ENCODE results near the gene UBA1. TPM values are rescaled to one million over a fixed set of nuclear protein-coding genes. Genes with fewer than 3 reads are reported as not detected.

The UBA1 gene
- total and polyA plus RNA-seq, 2 of the 8 experiments (the other 6 are each of a cell fraction or from before 2014, with no cell fraction given), result 313 to 458 TPM

- Histone ChIP-seq H3K23ac (ENCODE audit: insufficient read length) (no peak overlapping the region), H3K27me3 (replicated peaks in 1 of 4; ENCODE audit: control insufficient read depth in 3 of 4, extremely low read depth in 1 of 4, insufficient read depth in 3 of 4, low read length in 3 of 4) (no peaks in the 10 kb centered on the region), H3K79me1 (ENCODE audit: low read depth, low read length) (peaks cover 2% of the 10 kb centered on the region; the same call in 1 of the 2 replicates), H2BK5ac (ENCODE audit: low read depth, low read length) (no peak overlapping the region), H3K23me2 (ENCODE audit: low read depth, low read length) (peaks cover 9% of the 10 kb centered on the region; the same call in 1 of the 2 replicates), H3K4ac (replicated peaks; ENCODE audit: insufficient read length, low read depth, low read length) (no peak overlapping the region), H4K8ac (ENCODE audit: extremely low read depth, insufficient read depth, low read length) (no peak overlapping the region), H3K9me3 (ENCODE audit: insufficient read depth in 2 of 2, low read depth in 1 of 2, low read length in 1 of 2) (no peaks in the 10 kb centered on the region), H3K18ac (ENCODE audit: extremely low read depth, low read length) (no peak overlapping the region), H2AFZ (ENCODE audit: low read length) (no peak overlapping the region), H3K9ac (replicated peaks in 1 of 4; ENCODE audit: extremely low read depth in 1 of 4, low read depth in 3 of 4, low read length in 3 of 4) (no peak overlapping the region), H2AK5ac (ENCODE audit: low read depth, low read length) (no peak overlapping the region), H4K91ac (replicated peaks; ENCODE audit: insufficient read length, low read length) (no peak overlapping the region), H3K4me1 (replicated peaks in 1 of 4; ENCODE audit: control insufficient read depth in 3 of 4, insufficient read depth in 4 of 4, low read length in 3 of 4) (peaks cover 0 to 6% (median 2%) of the 10 kb centered on the region in 4 experiments; a peak in 4 of 7 replicates), H3K36me3 (ENCODE audit: control insufficient read depth in 2 of 4, insufficient read depth in 4 of 4, low read length in 3 of 4) (peaks cover 0 to 10% (median 5%) of the 10 kb centered on the region in 4 experiments; a peak in 4 of 8 replicates), H3K56ac (replicated peaks; ENCODE audit: insufficient read length, low read depth, low read length) (no peak overlapping the region), H2BK20ac (ENCODE audit: low read length) (no peak overlapping the region), H3K79me2 (ENCODE audit: control insufficient read depth in 1 of 2, insufficient read depth in 2 of 2, low read length in 2 of 2) (peaks cover 19 to 76% of the 10 kb centered on the region in 2 experiments), H4K20me1 (replicated peaks in 1 of 2; ENCODE audit: control insufficient read depth in 1 of 2, insufficient read depth in 2 of 2, low read length in 2 of 2) (peaks cover 11 to 13% of the 10 kb centered on the region in 2 experiments), H2BK120ac (replicated peaks; ENCODE audit: low read depth, low read length) (no peak overlapping the region), H2BK15ac (ENCODE audit: low read length) (no peak overlapping the region), H4K5ac (ENCODE audit: insufficient read length, low read depth, low read length) (no peak overlapping the region), H3K4me2 (ENCODE audit: insufficient read depth in 1 of 2, low read depth in 2 of 2, low read length in 2 of 2) (peak overlapping the region; percentile 78 to 92), H3K14ac (ENCODE audit: insufficient read length) (no peak overlapping the region), H3K27ac (ENCODE audit: low read depth, low read length) (no peak overlapping the region), H2BK12ac (ENCODE audit: low read depth, low read length) (no peak overlapping the region), H3K4me3 (ENCODE audit: extremely low read depth in 1 of 4, insufficient read depth in 2 of 4, low read depth in 3 of 4, low read length in 4 of 4) (peak overlapping the region in 1 of 4 experiments; percentile 97; a peak in 2 of 8 replicates)
- CTCF ChIA-PET (ENCODE audit: partially characterized antibody), result no interaction called here
- DNase-seq (ENCODE audit: low read depth in 1 of 2, low spot score in 2 of 2) (no peak), FAIRE-seq (no peak)
- WGBS, 2 experiments (ENCODE audit: extremely low coverage in 1 of 2, insufficient coverage in 1 of 2, insufficient read length in 1 of 2, insufficient replicate concordance in 2 of 2, low coverage in 1 of 2, low lambda C conversion rate in 2 of 2, missing lambda C conversion rate in 1 of 2), result 84% methylated on average over 12 of the region's 12 CpGs; no CpG with 5 or more reads in 1 of the 2 experiments
- POLR2A ChIA-PET (ENCODE audit: partially characterized antibody), result no interaction called here
- TF ChIP-seq RFX5 (IDR thresholded peaks at IDR 0.05; ENCODE audit: borderline replicate concordance, low read depth, low read length), result no peak
- no peak for TF ChIP-seq GABPA (IDR thresholded peaks at IDR 0.05; ENCODE audit: borderline replicate concordance, insufficient read depth, low read length)
- no peak for TF ChIP-seq SAP30 (IDR thresholded peaks at IDR 0.05; ENCODE audit: insufficient read depth, insufficient replicate concordance, low read length)
- no peak for TF ChIP-seq SRF (IDR thresholded peaks at IDR 0.05; ENCODE audit: low read depth, low read length)
- no peak for TF ChIP-seq FOSL1 (IDR thresholded peaks at IDR 0.05; ENCODE audit: insufficient read depth, low read depth, low read length)
- no peak for TF ChIP-seq NANOG (IDR thresholded peaks at IDR 0.05; ENCODE audit: insufficient read depth, low read depth, low read length, poor library complexity, severe bottlenecking)
- no peak for TF ChIP-seq TAF7 (optimal IDR thresholded peaks at IDR 0.05; ENCODE audit: borderline replicate concordance, low read depth, low read length)
- TF ChIP-seq SP2 (IDR thresholded peaks at IDR 0.05; ENCODE audit: low read length), result no peak
- no peak for TF ChIP-seq MAX (IDR thresholded peaks at IDR 0.05)
- TF ChIP-seq, protein P1, sequence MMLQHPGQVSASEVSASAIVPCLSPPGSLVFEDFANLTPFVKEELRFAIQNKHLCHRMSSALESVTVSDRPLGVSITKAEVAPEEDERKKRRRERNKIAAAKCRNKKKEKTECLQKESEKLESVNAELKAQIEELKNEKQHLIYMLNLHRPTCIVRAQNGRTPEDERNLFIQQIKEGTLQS (IDR thresholded peaks at IDR 0.05; ENCODE audit: insufficient read depth, low read depth, low read length), result no peak
Measured at GRCh38 chrX:47146936-47147859, 46.4 kb upstream of the UBA1 start.

Data from H1 (cell line).